PC-9 (cell line): ENCODE measurements around the gene ZNF804A.

Experiments used
- CTCF ChIP-seq: fragments of 200-600 bp; sonication (generic); conservative IDR thresholded peaks from 2 replicates; pipeline ENCODE4 v1.6.1; 2017; ENCODE audit warnings: mixed run types, antibody characterized with exemption, mild to moderate bottlenecking, moderate library complexity
- EZH2 ChIP-seq: fragments of 200-600 bp; sonication (generic); IDR thresholded peaks from 2 replicates; pipeline ENCODE4 v1.8.0; 2017; ENCODE audit warnings: antibody characterized with exemption, low read depth

GRCh38 chr2:184890311-184890710 lies 292.0 kb downstream of the ZNF804A start:
- TF ChIP-seq EZH2 = no peak
- TF ChIP-seq CTCF = no peak
